ENCODE measurements around the gene FAM216B. TPM values are rescaled to one million over a fixed set of nuclear protein-coding genes. Genes with fewer than 3 reads are reported as not detected.

Gene FAM216B
- total RNA-seq, 1 donor: under 0.01 TPM

GRCh38 chr13:42760951-42761350 lies 20.4 kb upstream of the FAM216B start:
- Histone ChIP-seq H3K27me3 (ENCODE audit: insufficient read depth, low read length) (no peaks in the 10 kb centered on the region), H3K36me3 (ENCODE audit: insufficient read depth, low read length) (no peaks in the 10 kb centered on the region), H3K9me3 (ENCODE audit: low read depth, low read length) (no peaks in the 10 kb centered on the region), H3K4me2 (ENCODE audit: insufficient read depth, low read length) (no peak overlapping the region), H3K4me3 (ENCODE audit: insufficient read depth, low read length) (no peak overlapping the region), H4K20me1 (ENCODE audit: insufficient read depth, low read length) (no peaks in the 10 kb centered on the region), H2AFZ (ENCODE audit: low read length) (peak overlapping the region; percentile 59), H3K79me2 (ENCODE audit: insufficient read depth, low read length) (no peaks in the 10 kb centered on the region), H3K27ac (ENCODE audit: low read depth, low read length) (peak overlapping the region; percentile 30), H3K4me1 (ENCODE audit: insufficient read depth, low read length) (peaks cover 4% of the 10 kb centered on the region)
- TF ChIP-seq CTCF (IDR thresholded peaks at IDR 0.05; ENCODE audit: extremely low read depth, low read depth, low read length): no peak
- DNase-seq (ENCODE audit: insufficient read length, low spot score, missing footprints): peak; percentile 23

- no peak overlapping the region for H3K4me2 ChIP-seq (ENCODE audit: insufficient read depth, low read length)
- peak overlapping the region; percentile 73 for H3K27ac ChIP-seq (ENCODE audit: low read depth, low read length)
- H3K9me3 ChIP-seq (ENCODE audit: low read depth, low read length): no peaks in the 10 kb centered on the region
- no peak for TF ChIP-seq CTCF (IDR thresholded peaks at IDR 0.05; ENCODE audit: extremely low read depth, low read depth, low read length)
- H3K4me3 ChIP-seq (ENCODE audit: insufficient read depth, low read length): no peak overlapping the region
- H4K20me1 ChIP-seq (ENCODE audit: insufficient read depth, low read length): no peaks in the 10 kb centered on the region
- no peak overlapping the region for H2AFZ ChIP-seq (ENCODE audit: low read length)
- no peaks in the 10 kb centered on the region for H3K36me3 ChIP-seq (ENCODE audit: insufficient read depth, low read length)
- no peak for DNase-seq (ENCODE audit: insufficient read length, low spot score, missing footprints)
- H3K4me1 ChIP-seq (ENCODE audit: insufficient read depth, low read length): peaks cover 4% of the 10 kb centered on the region
- no peaks in the 10 kb centered on the region for H3K79me2 ChIP-seq (ENCODE audit: insufficient read depth, low read length)
- no peaks in the 10 kb centered on the region for H3K27me3 ChIP-seq (ENCODE audit: insufficient read depth, low read length)
Measured at GRCh38 chr13:42762251-42762650, 19.1 kb upstream of the FAM216B start.

GRCh38 chr13:42762917-42763316 lies 18.5 kb upstream of the FAM216B start:
- H3K27ac ChIP-seq (ENCODE audit: low read depth, low read length): peak overlapping the region; percentile 73
- no peaks in the 10 kb centered on the region for H3K9me3 ChIP-seq (ENCODE audit: low read depth, low read length)
- H3K79me2 ChIP-seq (ENCODE audit: insufficient read depth, low read length): no peaks in the 10 kb centered on the region
- H3K27me3 ChIP-seq (ENCODE audit: insufficient read depth, low read length): no peaks in the 10 kb centered on the region
- H3K36me3 ChIP-seq (ENCODE audit: insufficient read depth, low read length): no peaks in the 10 kb centered on the region
- peaks cover 4% of the 10 kb centered on the region for H3K4me1 ChIP-seq (ENCODE audit: insufficient read depth, low read length)
- TF ChIP-seq CTCF (IDR thresholded peaks at IDR 0.05; ENCODE audit: extremely low read depth, low read depth, low read length): no peak
- no peak overlapping the region for H3K4me2 ChIP-seq (ENCODE audit: insufficient read depth, low read length)
- DNase-seq (ENCODE audit: insufficient read length, low spot score, missing footprints): peak; percentile 78
- no peak overlapping the region for H2AFZ ChIP-seq (ENCODE audit: low read length)
- H4K20me1 ChIP-seq (ENCODE audit: insufficient read depth, low read length): no peaks in the 10 kb centered on the region
- H3K4me3 ChIP-seq (ENCODE audit: insufficient read depth, low read length): no peak overlapping the region

GRCh38 chr13:42766016-42766415 lies 15.4 kb upstream of the FAM216B start:
- no peak overlapping the region for H3K4me2 ChIP-seq (ENCODE audit: insufficient read depth, low read length)
- DNase-seq (ENCODE audit: insufficient read length, low spot score, missing footprints): no peak
- H3K9me3 ChIP-seq (ENCODE audit: low read depth, low read length): no peaks in the 10 kb centered on the region
- H3K4me1 ChIP-seq (ENCODE audit: insufficient read depth, low read length): peaks cover 4% of the 10 kb centered on the region
- no peaks in the 10 kb centered on the region for H3K27me3 ChIP-seq (ENCODE audit: insufficient read depth, low read length)
- no peak overlapping the region for H3K4me3 ChIP-seq (ENCODE audit: insufficient read depth, low read length)
- TF ChIP-seq CTCF (IDR thresholded peaks at IDR 0.05; ENCODE audit: extremely low read depth, low read depth, low read length): no peak
- H2AFZ ChIP-seq (ENCODE audit: low read length): no peak overlapping the region
- H3K79me2 ChIP-seq (ENCODE audit: insufficient read depth, low read length): no peaks in the 10 kb centered on the region
- H3K27ac ChIP-seq (ENCODE audit: low read depth, low read length): no peak overlapping the region
- H3K36me3 ChIP-seq (ENCODE audit: insufficient read depth, low read length): no peaks in the 10 kb centered on the region
- H4K20me1 ChIP-seq (ENCODE audit: insufficient read depth, low read length): no peaks in the 10 kb centered on the region

All from osteoblast (primary cell).